Measurements from ENCODE around the gene DDX51.

DNA sequence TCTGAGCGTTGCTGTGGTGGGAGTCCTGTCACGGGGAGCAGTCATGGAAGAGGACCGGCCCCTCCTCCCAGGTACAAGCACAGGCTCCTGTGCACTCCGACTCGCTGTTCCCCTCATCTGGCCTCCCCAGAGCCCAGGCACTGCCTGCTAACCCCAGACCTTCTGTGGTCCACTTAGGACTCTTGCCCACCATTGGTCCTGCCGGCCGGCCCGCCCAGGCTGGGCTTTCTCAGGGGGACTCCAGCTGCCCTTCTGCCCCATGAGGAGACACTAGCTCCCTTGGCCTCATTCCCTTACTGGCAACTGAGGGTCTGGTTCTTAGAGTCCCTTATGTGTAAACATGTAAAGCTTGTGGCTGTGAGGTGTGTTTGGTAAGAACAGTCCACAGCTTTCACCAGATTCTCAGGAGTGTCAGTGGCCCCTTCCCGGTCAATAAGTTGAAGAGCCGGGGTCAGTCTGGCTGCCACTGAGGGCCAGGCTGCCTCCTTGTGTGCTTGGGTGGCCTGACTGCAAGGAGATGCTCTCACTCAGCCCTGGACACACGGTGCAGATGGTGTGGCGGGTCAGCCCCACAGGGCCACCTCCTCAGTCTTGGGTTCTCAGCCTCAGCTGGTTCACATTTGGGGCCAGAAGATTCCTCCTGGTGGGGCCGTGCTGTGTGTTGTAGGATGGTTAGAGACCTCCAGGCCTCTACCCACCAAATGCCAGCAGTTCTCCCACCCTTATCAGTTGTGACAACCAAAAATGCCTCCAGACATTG, 43.6 kb downstream of the DDX51 start:
- TF ChIP-seq, protein P1, sequence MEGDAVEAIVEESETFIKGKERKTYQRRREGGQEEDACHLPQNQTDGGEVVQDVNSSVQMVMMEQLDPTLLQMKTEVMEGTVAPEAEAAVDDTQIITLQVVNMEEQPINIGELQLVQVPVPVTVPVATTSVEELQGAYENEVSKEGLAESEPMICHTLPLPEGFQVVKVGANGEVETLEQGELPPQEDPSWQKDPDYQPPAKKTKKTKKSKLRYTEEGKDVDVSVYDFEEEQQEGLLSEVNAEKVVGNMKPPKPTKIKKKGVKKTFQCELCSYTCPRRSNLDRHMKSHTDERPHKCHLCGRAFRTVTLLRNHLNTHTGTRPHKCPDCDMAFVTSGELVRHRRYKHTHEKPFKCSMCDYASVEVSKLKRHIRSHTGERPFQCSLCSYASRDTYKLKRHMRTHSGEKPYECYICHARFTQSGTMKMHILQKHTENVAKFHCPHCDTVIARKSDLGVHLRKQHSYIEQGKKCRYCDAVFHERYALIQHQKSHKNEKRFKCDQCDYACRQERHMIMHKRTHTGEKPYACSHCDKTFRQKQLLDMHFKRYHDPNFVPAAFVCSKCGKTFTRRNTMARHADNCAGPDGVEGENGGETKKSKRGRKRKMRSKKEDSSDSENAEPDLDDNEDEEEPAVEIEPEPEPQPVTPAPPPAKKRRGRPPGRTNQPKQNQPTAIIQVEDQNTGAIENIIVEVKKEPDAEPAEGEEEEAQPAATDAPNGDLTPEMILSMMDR (IDR thresholded peaks at IDR 0.05): no peak
- no peak for TF ChIP-seq POLR2A (IDR thresholded peaks at IDR 0.05)
